GM23338 (cell line): ENCODE results near the gene NME2. TPM values are rescaled to one million over a fixed set of nuclear protein-coding genes. Genes with fewer than 3 reads are reported as not detected.

ENCODE experiments used
- ATAC-seq: fragments of 200-7000 bp; cut with Tn5 transposase; 3 replicates; pipeline ENCODE4 v1.9.1; 2020
- DNase-seq: peaks from one replicate; pipeline ENCODE4 v3.0.0-alpha.2; 2015; ENCODE audit warnings: low spot score
- H2AFZ ChIP-seq: fragments of 200-600 bp; sonication (generic); 2 replicates; pipeline ENCODE4 v1.8.0; 2016; ENCODE audit warnings: antibody characterized with exemption, mild to moderate bottlenecking, moderate library complexity
- H3F3A ChIP-seq: fragments of 200-600 bp; sonication (generic); replicated peaks from 2 replicates; pipeline ENCODE4 v1.8.0; 2017; ENCODE audit warnings: antibody characterized with exemption, mixed run types, low read depth
- H3K27ac ChIP-seq: fragments of 200-600 bp; sonication (generic); 2 replicates; pipeline ENCODE4 v1.6.1; 2016; ENCODE audit warnings: low read depth
- H3K27me3 ChIP-seq: fragments of 200-600 bp; sonication (generic); 2 replicates; pipeline ENCODE4 v1.8.0; 2016; ENCODE audit warnings: mild to moderate bottlenecking, mixed run types, moderate library complexity; ENCODE audit not compliant: insufficient read depth
- H3K36me3 ChIP-seq: fragments of 200-600 bp; sonication (generic); 2 replicates; pipeline ENCODE4 v1.8.0; 2016; ENCODE audit warnings: mild to moderate bottlenecking; ENCODE audit not compliant: insufficient read depth
- H3K4me1 ChIP-seq: fragments of 200-600 bp; sonication (generic); 2 replicates; pipeline ENCODE4 v1.8.0; 2016; ENCODE audit warnings: mild to moderate bottlenecking, moderate library complexity; ENCODE audit not compliant: insufficient read depth
- H3K4me2 ChIP-seq: fragments of 200-600 bp; sonication (generic); 2 replicates; pipeline ENCODE4 v1.7.1; 2017; ENCODE audit warnings: mixed run types
- H3K4me3 ChIP-seq: fragments of 200-600 bp; sonication (generic); 2 replicates; pipeline ENCODE4 v1.6.1; 2016; ENCODE audit warnings: mixed run types
- H3K79me2 ChIP-seq: fragments of 200-600 bp; sonication (generic); replicated peaks from 2 replicates; pipeline ENCODE4 v1.8.0; 2017; ENCODE audit warnings: mild to moderate bottlenecking; ENCODE audit not compliant: insufficient read depth
- H3K9me2 ChIP-seq: fragments of 200-600 bp; sonication (generic); 2 replicates; pipeline ENCODE4 v1.8.0; 2017; ENCODE audit not compliant: insufficient read depth
- H4K20me1 ChIP-seq: fragments of 200-600 bp; sonication (generic); replicated peaks from 2 replicates; pipeline ENCODE4 v1.8.0; 2017; ENCODE audit warnings: mild to moderate bottlenecking; ENCODE audit not compliant: insufficient read depth
- H3K27ac Mint-ChIP-seq: 2 replicates; pipeline ENCODE4 v1.8.0; 2020; ENCODE audit warnings: inconsistent platforms, mild to moderate bottlenecking, moderate library complexity, mixed read lengths
- H3K27me3 Mint-ChIP-seq: 3 replicates; pipeline ENCODE4 v1.8.0; 2022; ENCODE audit warnings: low read depth, mild to moderate bottlenecking, moderate library complexity, mixed read lengths, inconsistent platforms; ENCODE audit not compliant: insufficient read depth, poor library complexity
- H3K36me3 Mint-ChIP-seq: 3 replicates; pipeline ENCODE4 v1.8.0; 2021; ENCODE audit warnings: low read depth, mild to moderate bottlenecking, inconsistent platforms, moderate library complexity, mixed read lengths
- H3K4me1 Mint-ChIP-seq: 3 replicates; pipeline ENCODE4 v1.8.0; 2020; ENCODE audit warnings: mild to moderate bottlenecking, inconsistent platforms, mixed read lengths
- H3K4me3 Mint-ChIP-seq: 3 replicates; pipeline ENCODE4 v1.8.0; 2021; ENCODE audit warnings: moderate library complexity, mild to moderate bottlenecking, inconsistent platforms, mixed read lengths
- H3K9me3 Mint-ChIP-seq: 3 replicates; pipeline ENCODE4 v1.8.0; 2020; ENCODE audit warnings: moderate library complexity, mild to moderate bottlenecking, inconsistent platforms, mixed read lengths
- CREB1 ChIP-seq: fragments of 250-450 bp; sonication (Bioruptor Pico); IDR thresholded peaks from 2 replicates; pipeline ENCODE4 v1.5.0; 2020; ENCODE audit warnings: low read depth, mild to moderate bottlenecking, moderate library complexity
- ETS1 ChIP-seq: IDR thresholded peaks from 2 replicates; pipeline ENCODE4 v1.6.1; 2016; ENCODE audit warnings: antibody characterized with exemption
- EZH2 ChIP-seq: fragments of 200-600 bp; sonication (generic); IDR thresholded peaks from one replicate; pipeline ENCODE4 v1.8.0; 2017; ENCODE audit warnings: antibody characterized with exemption, mild to moderate bottlenecking, low read depth; ENCODE audit not compliant: unreplicated experiment
- EZH2phosphoT487 ChIP-seq: fragments of 200-600 bp; sonication (generic); IDR thresholded peaks from one replicate; pipeline ENCODE4 v1.8.1; 2018; ENCODE audit warnings: antibody characterized with exemption; ENCODE audit not compliant: unreplicated experiment
- JUNB ChIP-seq: IDR thresholded peaks from one replicate; pipeline ENCODE4 v1.6.1; 2016; ENCODE audit warnings: antibody characterized with exemption; ENCODE audit not compliant: unreplicated experiment
- NANOG ChIP-seq: IDR thresholded peaks from 2 replicates; pipeline ENCODE4 v1.6.1; 2016; ENCODE audit warnings: antibody characterized with exemption, borderline replicate concordance
- POLR2AphosphoS5 ChIP-seq: IDR thresholded peaks from 2 replicates; pipeline ENCODE4 v1.6.1; 2016; ENCODE audit warnings: antibody characterized with exemption, low read depth
- STAT1 ChIP-seq: IDR thresholded peaks from one replicate; pipeline ENCODE4 v1.6.1; 2016; ENCODE audit warnings: antibody characterized with exemption; ENCODE audit not compliant: unreplicated experiment
- ZNF114 ChIP-seq: fragments of 250-450 bp; sonication (Bioruptor Pico); IDR thresholded peaks from 2 replicates; pipeline ENCODE4 v1.5.0; 2020; ENCODE audit warnings: mild to moderate bottlenecking, moderate library complexity
- ZNF331 ChIP-seq: fragments of 250-450 bp; sonication (Bioruptor Pico); IDR thresholded peaks from 2 replicates; pipeline ENCODE4 v1.5.0; 2020; ENCODE audit warnings: low read depth, mild to moderate bottlenecking, moderate library complexity
- polyA plus RNA-seq: library from polyadenylated mRNA; unstranded; fragments of >200 nt; fragmentation: Nextera tagmentation; extraction: Ambion mirVana; gene quantifications from 2 replicates; pipeline ENCODE4 v1.2.1, GENCODE V29; 2016
- total RNA-seq: library from RNA; depleted of rRNA; stranded (reverse); fragments of >200 nt; shearing (Covaris generic); gene quantifications from 2 replicates; pipeline ENCODE4 v1.2.3, GENCODE V29; 2014
- TF ChIP-seq, protein P1 (sequence below), 2 experiments: fragments of 200-600 bp in 1 of 2; sonication (generic) in 1 of 2; conservative IDR thresholded peaks; 2 replicates each; pipeline versions ENCODE4 v1.5.1 to v1.6.1; 2016 to 2017; ENCODE audit warnings: antibody characterized with exemption in 2 of 2, low read depth in 2 of 2, mild to moderate bottlenecking in 2 of 2, moderate library complexity in 1 of 2
- TF ChIP-seq, protein P2 (sequence below): IDR thresholded peaks from one replicate; pipeline ENCODE4 v1.6.1; 2018; ENCODE audit warnings: antibody characterized with exemption; ENCODE audit not compliant: unreplicated experiment
- TF ChIP-seq, protein P3 (sequence below): fragments of 250-450 bp; sonication (Bioruptor Pico); IDR thresholded peaks from 2 replicates; pipeline ENCODE4 v1.5.0; 2020; ENCODE audit warnings: mild to moderate bottlenecking, moderate library complexity

The NME2 gene
- total and polyA plus RNA-seq, 2 experiments from 2014 or later: 667 to 939 TPM

- peaks cover 57% of the 10 kb centered on the region for H3K79me2 ChIP-seq
- DNase-seq (no peak), ATAC-seq (peak; percentile 11)
- H3K9me2 ChIP-seq: no peaks in the 10 kb centered on the region
- H3K27me3 ChIP-seq: no peaks in the 10 kb centered on the region
- H3K27ac ChIP-seq: peak overlapping the region; percentile 64; the same call in 1 of the 2 replicates
- TF ChIP-seq POLR2AphosphoS5 (no peak), EZH2 (no peak), STAT1 (no peak), EZH2phosphoT487 (no peak), JUNB (no peak), CREB1 (CRISPR knock-in tag) (no peak), NANOG (no peak), ZNF114 (CRISPR knock-in tag) (no peak), ETS1 (no peak), ZNF331 (CRISPR knock-in tag) (no peak)
- TF ChIP-seq, protein P1, sequence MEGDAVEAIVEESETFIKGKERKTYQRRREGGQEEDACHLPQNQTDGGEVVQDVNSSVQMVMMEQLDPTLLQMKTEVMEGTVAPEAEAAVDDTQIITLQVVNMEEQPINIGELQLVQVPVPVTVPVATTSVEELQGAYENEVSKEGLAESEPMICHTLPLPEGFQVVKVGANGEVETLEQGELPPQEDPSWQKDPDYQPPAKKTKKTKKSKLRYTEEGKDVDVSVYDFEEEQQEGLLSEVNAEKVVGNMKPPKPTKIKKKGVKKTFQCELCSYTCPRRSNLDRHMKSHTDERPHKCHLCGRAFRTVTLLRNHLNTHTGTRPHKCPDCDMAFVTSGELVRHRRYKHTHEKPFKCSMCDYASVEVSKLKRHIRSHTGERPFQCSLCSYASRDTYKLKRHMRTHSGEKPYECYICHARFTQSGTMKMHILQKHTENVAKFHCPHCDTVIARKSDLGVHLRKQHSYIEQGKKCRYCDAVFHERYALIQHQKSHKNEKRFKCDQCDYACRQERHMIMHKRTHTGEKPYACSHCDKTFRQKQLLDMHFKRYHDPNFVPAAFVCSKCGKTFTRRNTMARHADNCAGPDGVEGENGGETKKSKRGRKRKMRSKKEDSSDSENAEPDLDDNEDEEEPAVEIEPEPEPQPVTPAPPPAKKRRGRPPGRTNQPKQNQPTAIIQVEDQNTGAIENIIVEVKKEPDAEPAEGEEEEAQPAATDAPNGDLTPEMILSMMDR (conservative IDR thresholded peaks at IDR 0.05; ENCODE audit: low read depth in 2 of 2): no peak
- TF ChIP-seq, protein P2, sequence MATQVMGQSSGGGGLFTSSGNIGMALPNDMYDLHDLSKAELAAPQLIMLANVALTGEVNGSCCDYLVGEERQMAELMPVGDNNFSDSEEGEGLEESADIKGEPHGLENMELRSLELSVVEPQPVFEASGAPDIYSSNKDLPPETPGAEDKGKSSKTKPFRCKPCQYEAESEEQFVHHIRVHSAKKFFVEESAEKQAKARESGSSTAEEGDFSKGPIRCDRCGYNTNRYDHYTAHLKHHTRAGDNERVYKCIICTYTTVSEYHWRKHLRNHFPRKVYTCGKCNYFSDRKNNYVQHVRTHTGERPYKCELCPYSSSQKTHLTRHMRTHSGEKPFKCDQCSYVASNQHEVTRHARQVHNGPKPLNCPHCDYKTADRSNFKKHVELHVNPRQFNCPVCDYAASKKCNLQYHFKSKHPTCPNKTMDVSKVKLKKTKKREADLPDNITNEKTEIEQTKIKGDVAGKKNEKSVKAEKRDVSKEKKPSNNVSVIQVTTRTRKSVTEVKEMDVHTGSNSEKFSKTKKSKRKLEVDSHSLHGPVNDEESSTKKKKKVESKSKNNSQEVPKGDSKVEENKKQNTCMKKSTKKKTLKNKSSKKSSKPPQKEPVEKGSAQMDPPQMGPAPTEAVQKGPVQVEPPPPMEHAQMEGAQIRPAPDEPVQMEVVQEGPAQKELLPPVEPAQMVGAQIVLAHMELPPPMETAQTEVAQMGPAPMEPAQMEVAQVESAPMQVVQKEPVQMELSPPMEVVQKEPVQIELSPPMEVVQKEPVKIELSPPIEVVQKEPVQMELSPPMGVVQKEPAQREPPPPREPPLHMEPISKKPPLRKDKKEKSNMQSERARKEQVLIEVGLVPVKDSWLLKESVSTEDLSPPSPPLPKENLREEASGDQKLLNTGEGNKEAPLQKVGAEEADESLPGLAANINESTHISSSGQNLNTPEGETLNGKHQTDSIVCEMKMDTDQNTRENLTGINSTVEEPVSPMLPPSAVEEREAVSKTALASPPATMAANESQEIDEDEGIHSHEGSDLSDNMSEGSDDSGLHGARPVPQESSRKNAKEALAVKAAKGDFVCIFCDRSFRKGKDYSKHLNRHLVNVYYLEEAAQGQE: no peak
- TF ChIP-seq, protein P3, sequence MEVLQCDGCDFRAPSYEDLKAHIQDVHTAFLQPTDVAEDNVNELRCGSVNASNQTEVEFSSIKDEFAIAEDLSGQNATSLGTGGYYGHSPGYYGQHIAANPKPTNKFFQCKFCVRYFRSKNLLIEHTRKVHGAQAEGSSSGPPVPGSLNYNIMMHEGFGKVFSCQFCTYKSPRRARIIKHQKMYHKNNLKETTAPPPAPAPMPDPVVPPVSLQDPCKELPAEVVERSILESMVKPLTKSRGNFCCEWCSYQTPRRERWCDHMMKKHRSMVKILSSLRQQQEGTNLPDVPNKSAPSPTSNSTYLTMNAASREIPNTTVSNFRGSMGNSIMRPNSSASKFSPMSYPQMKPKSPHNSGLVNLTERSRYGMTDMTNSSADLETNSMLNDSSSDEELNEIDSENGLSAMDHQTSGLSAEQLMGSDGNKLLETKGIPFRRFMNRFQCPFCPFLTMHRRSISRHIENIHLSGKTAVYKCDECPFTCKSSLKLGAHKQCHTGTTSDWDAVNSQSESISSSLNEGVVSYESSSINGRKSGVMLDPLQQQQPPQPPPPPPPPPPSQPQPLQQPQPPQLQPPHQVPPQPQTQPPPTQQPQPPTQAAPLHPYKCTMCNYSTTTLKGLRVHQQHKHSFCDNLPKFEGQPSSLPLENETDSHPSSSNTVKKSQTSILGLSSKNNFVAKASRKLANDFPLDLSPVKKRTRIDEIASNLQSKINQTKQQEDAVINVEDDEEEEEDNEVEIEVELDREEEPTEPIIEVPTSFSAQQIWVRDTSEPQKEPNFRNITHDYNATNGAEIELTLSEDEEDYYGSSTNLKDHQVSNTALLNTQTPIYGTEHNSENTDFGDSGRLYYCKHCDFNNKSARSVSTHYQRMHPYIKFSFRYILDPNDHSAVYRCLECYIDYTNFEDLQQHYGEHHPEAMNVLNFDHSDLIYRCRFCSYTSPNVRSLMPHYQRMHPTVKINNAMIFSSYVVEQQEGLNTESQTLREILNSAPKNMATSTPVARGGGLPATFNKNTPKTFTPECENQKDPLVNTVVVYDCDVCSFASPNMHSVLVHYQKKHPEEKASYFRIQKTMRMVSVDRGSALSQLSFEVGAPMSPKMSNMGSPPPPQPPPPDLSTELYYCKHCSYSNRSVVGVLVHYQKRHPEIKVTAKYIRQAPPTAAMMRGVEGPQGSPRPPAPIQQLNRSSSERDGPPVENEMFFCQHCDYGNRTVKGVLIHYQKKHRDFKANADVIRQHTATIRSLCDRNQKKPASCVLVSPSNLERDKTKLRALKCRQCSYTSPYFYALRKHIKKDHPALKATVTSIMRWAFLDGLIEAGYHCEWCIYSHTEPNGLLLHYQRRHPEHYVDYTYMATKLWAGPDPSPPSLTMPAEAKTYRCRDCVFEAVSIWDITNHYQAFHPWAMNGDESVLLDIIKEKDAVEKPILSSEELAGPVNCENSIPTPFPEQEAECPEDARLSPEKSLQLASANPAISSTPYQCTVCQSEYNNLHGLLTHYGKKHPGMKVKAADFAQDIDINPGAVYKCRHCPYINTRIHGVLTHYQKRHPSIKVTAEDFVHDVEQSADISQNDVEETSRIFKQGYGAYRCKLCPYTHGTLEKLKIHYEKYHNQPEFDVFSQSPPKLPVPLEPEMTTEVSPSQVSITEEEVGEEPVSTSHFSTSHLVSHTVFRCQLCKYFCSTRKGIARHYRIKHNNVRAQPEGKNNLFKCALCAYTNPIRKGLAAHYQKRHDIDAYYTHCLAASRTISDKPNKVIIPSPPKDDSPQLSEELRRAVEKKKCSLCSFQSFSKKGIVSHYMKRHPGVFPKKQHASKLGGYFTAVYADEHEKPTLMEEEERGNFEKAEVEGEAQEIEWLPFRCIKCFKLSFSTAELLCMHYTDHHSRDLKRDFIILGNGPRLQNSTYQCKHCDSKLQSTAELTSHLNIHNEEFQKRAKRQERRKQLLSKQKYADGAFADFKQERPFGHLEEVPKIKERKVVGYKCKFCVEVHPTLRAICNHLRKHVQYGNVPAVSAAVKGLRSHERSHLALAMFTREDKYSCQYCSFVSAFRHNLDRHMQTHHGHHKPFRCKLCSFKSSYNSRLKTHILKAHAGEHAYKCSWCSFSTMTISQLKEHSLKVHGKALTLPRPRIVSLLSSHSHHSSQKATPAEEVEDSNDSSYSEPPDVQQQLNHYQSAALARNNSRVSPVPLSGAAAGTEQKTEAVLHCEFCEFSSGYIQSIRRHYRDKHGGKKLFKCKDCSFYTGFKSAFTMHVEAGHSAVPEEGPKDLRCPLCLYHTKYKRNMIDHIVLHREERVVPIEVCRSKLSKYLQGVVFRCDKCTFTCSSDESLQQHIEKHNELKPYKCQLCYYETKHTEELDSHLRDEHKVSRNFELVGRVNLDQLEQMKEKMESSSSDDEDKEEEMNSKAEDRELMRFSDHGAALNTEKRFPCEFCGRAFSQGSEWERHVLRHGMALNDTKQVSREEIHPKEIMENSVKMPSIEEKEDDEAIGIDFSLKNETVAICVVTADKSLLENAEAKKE (CRISPR knock-in tag): no peak
- Mint-ChIP-seq H3K27ac (no peak overlapping the region), H3K36me3 (peaks cover 42% of the 10 kb centered on the region), H3K4me3 (no peak overlapping the region), H3K4me1 (no peaks in the 10 kb centered on the region; the same call in 1 of the 3 replicates), H3K27me3 (no peaks in the 10 kb centered on the region), H3K9me3 (no peaks in the 10 kb centered on the region)
- H3K36me3 ChIP-seq: peaks cover 18% of the 10 kb centered on the region
- peaks cover 7% of the 10 kb centered on the region; the same call in 1 of the 2 replicates for H3K4me1 ChIP-seq
- H3K4me2 ChIP-seq: peak overlapping the region; percentile 99
- H4K20me1 ChIP-seq: peaks cover 19% of the 10 kb centered on the region
- peak overlapping the region; percentile 56; the same call in 1 of the 2 replicates for H2AFZ ChIP-seq
- peak overlapping the region; percentile 96 for H3K4me3 ChIP-seq
- H3F3A ChIP-seq: peaks cover 5% of the 10 kb centered on the region; the same call in 1 of the 2 replicates
These were observed 12.0 kb upstream of the NME2 start for GRCh38 chr17:51154176-51154575.
